H1 (cell line): ENCODE data around the gene TRIM38. TPM values are rescaled to one million over a fixed set of nuclear protein-coding genes. Genes with fewer than 3 reads are reported as not detected.

Source experiments
- BACH1 ChIP-seq: IDR thresholded peaks from 2 replicates; pipeline ENCODE4 v1.6.1; 2012; ENCODE audit warnings: low read length, improper control_type of control experiment
- CEBPB ChIP-seq: IDR thresholded peaks from 2 replicates; pipeline ENCODE4 v1.6.1; 2012; ENCODE audit warnings: low read depth, low read length
- CHD2 ChIP-seq: IDR thresholded peaks from 2 replicates; pipeline ENCODE4 v1.6.1; 2012; ENCODE audit warnings: low read length, improper control_type of control experiment
- CTBP2 ChIP-seq: IDR thresholded peaks from 2 replicates; pipeline ENCODE4 v1.7.0; 2011; ENCODE audit warnings: borderline replicate concordance, mild to moderate bottlenecking, moderate library complexity, mixed read lengths, low read length; ENCODE audit not compliant: insufficient read depth, insufficient read length
- CTCF ChIP-seq, 3 experiments: IDR thresholded peaks; 1 replicate in 2 of 3; 2 replicates in 1 of 3; pipeline versions ENCODE4 v1.5.1 to v1.6.1; 2011; ENCODE audit warnings: low read length in 3 of 3, mild to moderate bottlenecking in 3 of 3, inconsistent platforms in 2 of 3, low read depth in 1 of 3, moderate library complexity in 1 of 3; ENCODE audit not compliant: insufficient read depth in 1 of 3; ENCODE audit errors: control extremely low read depth in 1 of 3
- EZH2 ChIP-seq: fragments of 200-600 bp; sonication (generic); IDR thresholded peaks from 2 replicates; pipeline ENCODE4 v1.7.1; 2012; ENCODE audit warnings: low read depth, mild to moderate bottlenecking, moderate library complexity, low read length, inconsistent platforms; ENCODE audit not compliant: severe bottlenecking
- FOSL1 ChIP-seq: IDR thresholded peaks from 2 replicates; pipeline ENCODE4 v1.6.1; 2011; ENCODE audit warnings: mild to moderate bottlenecking, low read depth, low read length, moderate library complexity; ENCODE audit not compliant: insufficient read depth
- GABPA ChIP-seq: IDR thresholded peaks from 2 replicates; pipeline ENCODE4 v1.6.1; 2011; ENCODE audit warnings: mild to moderate bottlenecking, low read length, moderate library complexity, borderline replicate concordance; ENCODE audit not compliant: insufficient read depth
- NRF1 ChIP-seq: IDR thresholded peaks from 2 replicates; pipeline ENCODE4 v1.6.1; 2011; ENCODE audit warnings: mild to moderate bottlenecking, low read depth, low read length, improper control_type of control experiment
- PHF8 ChIP-seq: fragments of 200-600 bp; sonication (generic); conservative IDR thresholded peaks from 2 replicates; pipeline ENCODE4 v1.7.1; 2012; ENCODE audit warnings: low read depth, mild to moderate bottlenecking, inconsistent platforms, low read length, moderate library complexity
- POLR2A ChIP-seq, 2 experiments: IDR thresholded peaks; 1 replicate in 1 of 2; 2 replicates in 1 of 2; pipeline ENCODE4 v1.6.1; 2011; ENCODE audit warnings: low read depth in 2 of 2, low read length in 2 of 2, mild to moderate bottlenecking in 2 of 2; ENCODE audit errors: control extremely low read depth in 1 of 2
- RAD21 ChIP-seq, 2 experiments: IDR thresholded peaks in 1 of 2; conservative IDR thresholded peaks in 1 of 2; 2 replicates each; pipeline ENCODE4 v1.6.1; 2011; ENCODE audit warnings: low read depth in 2 of 2, low read length in 2 of 2, improper control_type of control experiment in 1 of 2, inconsistent platforms in 1 of 2, mild to moderate bottlenecking in 1 of 2, moderate library complexity in 1 of 2
- SAP30 ChIP-seq: fragments of 300-600 bp; sonication (generic); IDR thresholded peaks from 2 replicates; pipeline ENCODE4 v1.7.1; 2012; ENCODE audit warnings: low read length, moderate library complexity, mild to moderate bottlenecking, inconsistent platforms; ENCODE audit not compliant: insufficient read depth, insufficient replicate concordance
- SP4 ChIP-seq: IDR thresholded peaks from 2 replicates; pipeline ENCODE4 v1.6.1; 2012; ENCODE audit warnings: low read length, inconsistent platforms
- SRF ChIP-seq: IDR thresholded peaks from 2 replicates; pipeline ENCODE4 v1.6.1; 2011; ENCODE audit warnings: mild to moderate bottlenecking, low read depth, low read length, moderate library complexity
- SUZ12 ChIP-seq: fragments of 200-600 bp; sonication (generic); IDR thresholded peaks from 2 replicates; pipeline ENCODE4 v1.6.1; 2012; ENCODE audit warnings: mild to moderate bottlenecking, inconsistent platforms, low read length, moderate library complexity, mixed read lengths
- TAF1 ChIP-seq: IDR thresholded peaks from 2 replicates; pipeline ENCODE4 v1.6.1; 2011; ENCODE audit warnings: mild to moderate bottlenecking, low read depth, low read length
- TAF7 ChIP-seq: optimal IDR thresholded peaks from 2 replicates; pipeline ENCODE3; 2011; ENCODE audit warnings: low read depth, mild to moderate bottlenecking, inconsistent platforms, low read length, moderate library complexity, borderline replicate concordance
- TCF12 ChIP-seq: IDR thresholded peaks from 2 replicates; pipeline ENCODE4 v1.6.1; 2011; ENCODE audit warnings: low read depth, mild to moderate bottlenecking, low read length
- TEAD4 ChIP-seq: IDR thresholded peaks from 2 replicates; pipeline ENCODE4 v1.6.1; 2012; ENCODE audit warnings: low read depth, low read length, inconsistent platforms, mixed read lengths
- ZNF274 ChIP-seq: IDR thresholded peaks from 2 replicates; pipeline ENCODE4 v1.7.0; 2012; ENCODE audit warnings: low read length, borderline replicate concordance; ENCODE audit errors: extremely low read depth
- polyA plus RNA-seq, 7 experiments: library from polyadenylated mRNA; depleted of rRNA in 3 of 7; stranded (reverse) in 5 of 7; unstranded in 2 of 7; fragments of >200 nt in 5 of 7; fragments of 200-250 nt in 2 of 7; gene quantifications; 1 replicate in 5 of 7; 2 replicates in 1 of 7; 4 replicates in 1 of 7; pipeline versions ENCODE4 v1.2.1 to v1.2.3, GENCODE V29; 2011 to 2013; ENCODE audit warnings: missing spikeins in 2 of 7, mixed read lengths in 2 of 7
- total RNA-seq: library from RNA; stranded (reverse); fragmentation: NEBNext Ultra II Directional; extraction: Animal tissue kit (Norgen Biotek cat#: 25700); gene quantifications from 2 replicates; pipeline ENCODE4 v1.2.1, GENCODE V29; 2021

Gene TRIM38
- total and polyA plus RNA-seq, 2 of the 8 experiments (the other 6 are each of a cell fraction or from before 2014, with no cell fraction given) = 0.43 to 0.56 TPM

GRCh38 chr6:25992413-25993340 lies 30.1 kb downstream of the TRIM38 start (continued):
- TF ChIP-seq CTCF (IDR thresholded peaks at IDR 0.05; ENCODE audit: control extremely low read depth in 1 of 3, insufficient read depth in 1 of 3, low read depth in 1 of 3, low read length in 3 of 3) (peak; percentile 91 to 99 (median 91)), PHF8 (peak; percentile 38), CTBP2 (peak; percentile 85), POLR2A (IDR thresholded peaks at IDR 0.05; ENCODE audit: control extremely low read depth in 1 of 2, low read depth in 2 of 2, low read length in 2 of 2) (peak; percentile 33 to 74), RAD21 (IDR thresholded peaks at IDR 0.05 in 1 of 2, conservative IDR thresholded peaks at IDR 0.05 in 1 of 2; ENCODE audit: low read depth in 2 of 2, low read length in 2 of 2) (peak; percentile 57 to 77), ZNF274 (no peak), TEAD4 (no peak), SUZ12 (no peak), NRF1 (no peak), CHD2 (peak; percentile 10; the same call in 1 of the 2 replicates), FOSL1 (no peak), EZH2 (no peak), TAF1 (peak; percentile 79), TCF12 (0 out of 2 replicates have a peak, but pooled peaks have one; percentile 23), CEBPB (no peak; the same call in 1 of the 2 replicates), SRF (no peak), BACH1 (peak; percentile 68; the same call in 1 of the 2 replicates), GABPA (no peak), TAF7 (peak; percentile 52), SAP30 (no peak), SP4 (no peak)
